GM18508 (cell line): ENCODE data around the gene TMEM39B.
"Not testable (repeated sequence)": the region's sequence is repeated elsewhere in the genome, so short reads cannot be mapped to it uniquely, and the experiment has no call there.

ENCODE experiments used
- ATAC-seq: cut with Tn5 transposase; IDR thresholded peaks from one replicate; pipeline ENCODE4 v1.9.1; 2021; ENCODE audit warnings: moderate number of reproducible peaks; ENCODE audit not compliant: insufficient read depth, unreplicated experiment

TMEM39B gene

GRCh38 chr1:32111040-32111623, 38.4 kb downstream of the TMEM39B start:
- no peak for ATAC-seq

- no peak for ATAC-seq
Measured at GRCh38 chr1:32111789-32112188, 39.0 kb downstream of the TMEM39B start.

GRCh38 chr1:32112806-32113375, 40.2 kb downstream of the TMEM39B start:
- ATAC-seq = no peak

GRCh38 chr1:32113436-32113835, 40.7 kb downstream of the TMEM39B start:
- ATAC-seq = not testable (repeated sequence)

GRCh38 chr1:32114420-32114819, 41.7 kb downstream of the TMEM39B start:
- ATAC-seq = no peak

- ATAC-seq = no peak
Measured at GRCh38 chr1:32115496-32115895, 42.8 kb downstream of the TMEM39B start.

GRCh38 chr1:32116531-32116930, 43.8 kb downstream of the TMEM39B start:
- no peak for ATAC-seq

- no peak for ATAC-seq
Measured at GRCh38 chr1:32122151-32122550, 49.4 kb downstream of the TMEM39B start.

- ATAC-seq = not testable (repeated sequence)
Measured at GRCh38 chr1:32123361-32123760, 50.6 kb downstream of the TMEM39B start.

- ATAC-seq = no peak
Measured at GRCh38 chr1:32125313-32125712, 52.6 kb downstream of the TMEM39B start.

- no peak for ATAC-seq
Measured at GRCh38 chr1:32126770-32127169, 54.0 kb downstream of the TMEM39B start.

GRCh38 chr1:32127409-32128198, 54.9 kb downstream of the TMEM39B start:
- no peak for ATAC-seq

- no peak for ATAC-seq
Measured at GRCh38 chr1:32128479-32128878, 55.7 kb downstream of the TMEM39B start.

GRCh38 chr1:32128964-32129363, 56.2 kb downstream of the TMEM39B start:
- ATAC-seq = no peak

GRCh38 chr1:32133950-32134280, 61.2 kb downstream of the TMEM39B start:
- not testable (repeated sequence) for ATAC-seq

GRCh38 chr1:32137111-32137510, 64.4 kb downstream of the TMEM39B start:
- no peak for ATAC-seq

GRCh38 chr1:32138965-32139364, 66.2 kb downstream of the TMEM39B start:
- no peak for ATAC-seq

- ATAC-seq = no peak
Measured at GRCh38 chr1:32142446-32143301, 69.9 kb downstream of the TMEM39B start.

GRCh38 chr1:32143302-32143695, 70.6 kb downstream of the TMEM39B start:
- not testable (repeated sequence) for ATAC-seq

GRCh38 chr1:32144033-32144432, 71.3 kb downstream of the TMEM39B start:
- ATAC-seq = no peak

GRCh38 chr1:32147799-32148198, 75.1 kb downstream of the TMEM39B start:
- ATAC-seq = not testable (repeated sequence)
